Measurements from ENCODE around the gene SLC25A42. TPM values are rescaled to one million over a fixed set of nuclear protein-coding genes. Genes with fewer than 3 reads are reported as not detected.

The SLC25A42 gene
- total RNA-seq, 1 donor from 2014 or later, result 14.2 TPM

DNA sequence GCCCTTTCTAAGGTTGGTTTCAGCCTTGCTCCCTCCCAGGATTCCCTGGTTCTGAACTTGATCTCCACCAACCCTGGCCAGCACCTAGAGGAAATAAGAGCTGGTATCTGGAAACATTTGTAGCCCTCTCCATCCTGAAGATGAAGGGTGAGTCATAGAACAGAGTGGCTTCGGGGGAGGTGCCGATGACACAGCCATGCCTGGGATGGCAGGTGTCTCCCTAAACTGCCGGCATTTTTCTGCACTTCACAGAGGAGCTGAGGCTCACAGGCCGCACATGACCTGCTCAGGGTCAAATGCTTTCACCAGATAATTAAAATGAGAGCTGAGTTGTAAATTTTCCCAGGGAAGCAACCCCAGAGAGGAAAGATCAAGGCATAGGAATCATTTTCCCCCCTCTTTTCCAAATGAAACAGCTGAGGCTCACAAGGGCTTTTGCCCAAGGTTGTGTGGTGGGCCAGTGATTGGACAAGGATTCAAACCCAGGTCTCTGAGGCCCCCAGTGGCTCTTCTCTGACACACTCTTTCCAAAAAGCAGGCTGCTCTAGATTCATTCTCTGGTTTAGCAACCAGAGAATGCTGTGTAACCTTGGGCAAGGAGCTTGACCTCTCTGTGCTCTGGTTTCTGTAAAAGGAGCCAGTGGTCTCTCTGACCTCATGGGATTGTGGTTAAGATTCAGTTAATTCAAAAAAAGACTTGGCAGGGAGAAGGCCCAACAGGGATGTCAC is 1.2 kb upstream of the SLC25A42 start:
- TF ChIP-seq, protein P1, sequence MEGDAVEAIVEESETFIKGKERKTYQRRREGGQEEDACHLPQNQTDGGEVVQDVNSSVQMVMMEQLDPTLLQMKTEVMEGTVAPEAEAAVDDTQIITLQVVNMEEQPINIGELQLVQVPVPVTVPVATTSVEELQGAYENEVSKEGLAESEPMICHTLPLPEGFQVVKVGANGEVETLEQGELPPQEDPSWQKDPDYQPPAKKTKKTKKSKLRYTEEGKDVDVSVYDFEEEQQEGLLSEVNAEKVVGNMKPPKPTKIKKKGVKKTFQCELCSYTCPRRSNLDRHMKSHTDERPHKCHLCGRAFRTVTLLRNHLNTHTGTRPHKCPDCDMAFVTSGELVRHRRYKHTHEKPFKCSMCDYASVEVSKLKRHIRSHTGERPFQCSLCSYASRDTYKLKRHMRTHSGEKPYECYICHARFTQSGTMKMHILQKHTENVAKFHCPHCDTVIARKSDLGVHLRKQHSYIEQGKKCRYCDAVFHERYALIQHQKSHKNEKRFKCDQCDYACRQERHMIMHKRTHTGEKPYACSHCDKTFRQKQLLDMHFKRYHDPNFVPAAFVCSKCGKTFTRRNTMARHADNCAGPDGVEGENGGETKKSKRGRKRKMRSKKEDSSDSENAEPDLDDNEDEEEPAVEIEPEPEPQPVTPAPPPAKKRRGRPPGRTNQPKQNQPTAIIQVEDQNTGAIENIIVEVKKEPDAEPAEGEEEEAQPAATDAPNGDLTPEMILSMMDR (IDR thresholded peaks at IDR 0.05; ENCODE audit: partially characterized antibody, unreplicated experiment), result no peak
- no peaks in the 10 kb centered on the region for H3K36me3 Mint-ChIP-seq (ENCODE audit: unreplicated experiment)
- H3K4me1 Mint-ChIP-seq (ENCODE audit: low read depth, unreplicated experiment), result peaks cover 11% of the 10 kb centered on the region
- H3K27ac Mint-ChIP-seq (ENCODE audit: unreplicated experiment), result peak overlapping the region; percentile 54
- H3K9me3 Mint-ChIP-seq (ENCODE audit: unreplicated experiment), result peaks cover 1% of the 10 kb centered on the region
- peak overlapping the region; percentile 72 for H3K4me3 Mint-ChIP-seq (ENCODE audit: unreplicated experiment)
- DNase-seq, result no peak
- peaks cover 13% of the 10 kb centered on the region for H3K27me3 Mint-ChIP-seq (ENCODE audit: unreplicated experiment)

DNA sequence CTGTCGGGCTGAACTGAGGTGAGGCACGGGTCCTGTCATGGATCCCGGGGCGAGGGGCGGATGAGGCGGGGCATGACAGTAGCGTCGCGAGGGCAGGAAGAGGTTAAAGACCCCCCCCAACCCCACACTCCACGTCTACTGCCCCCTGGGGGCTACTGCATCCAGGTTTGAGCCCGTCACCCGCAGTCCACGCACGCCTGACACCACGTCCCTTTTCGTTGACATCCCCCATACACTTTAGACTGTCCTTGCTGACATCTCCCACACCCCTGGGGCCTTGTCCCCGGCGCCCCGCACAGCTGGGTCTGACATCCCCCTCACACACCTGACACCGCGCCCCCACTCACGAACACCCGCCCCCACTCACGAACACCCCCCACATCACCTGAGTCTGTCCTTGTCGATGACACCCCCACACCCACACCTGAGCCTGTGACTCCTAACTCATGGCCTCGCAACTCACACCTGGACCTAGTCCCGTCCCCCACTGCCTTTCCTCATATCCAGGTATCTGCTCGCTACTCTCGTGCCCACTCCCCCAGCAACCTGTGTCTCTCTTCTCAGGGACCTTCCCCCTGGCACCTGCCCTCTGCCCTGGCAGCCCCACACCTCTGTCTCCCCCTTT is 416 bp downstream of the SLC25A42 start:
- no peak for DNase-seq
- H3K4me1 Mint-ChIP-seq (ENCODE audit: low read depth, unreplicated experiment), result peaks cover 13% of the 10 kb centered on the region
- TF ChIP-seq, protein P1 (IDR thresholded peaks at IDR 0.05; ENCODE audit: partially characterized antibody, unreplicated experiment), result no peak
- peak overlapping the region; percentile 31 for H3K27ac Mint-ChIP-seq (ENCODE audit: unreplicated experiment)
- H3K9me3 Mint-ChIP-seq (ENCODE audit: unreplicated experiment), result peaks cover 1% of the 10 kb centered on the region
- no peaks in the 10 kb centered on the region for H3K36me3 Mint-ChIP-seq (ENCODE audit: unreplicated experiment)
- H3K4me3 Mint-ChIP-seq (ENCODE audit: unreplicated experiment), result peak overlapping the region; percentile 90
- H3K27me3 Mint-ChIP-seq (ENCODE audit: unreplicated experiment), result peaks cover 11% of the 10 kb centered on the region

DNA sequence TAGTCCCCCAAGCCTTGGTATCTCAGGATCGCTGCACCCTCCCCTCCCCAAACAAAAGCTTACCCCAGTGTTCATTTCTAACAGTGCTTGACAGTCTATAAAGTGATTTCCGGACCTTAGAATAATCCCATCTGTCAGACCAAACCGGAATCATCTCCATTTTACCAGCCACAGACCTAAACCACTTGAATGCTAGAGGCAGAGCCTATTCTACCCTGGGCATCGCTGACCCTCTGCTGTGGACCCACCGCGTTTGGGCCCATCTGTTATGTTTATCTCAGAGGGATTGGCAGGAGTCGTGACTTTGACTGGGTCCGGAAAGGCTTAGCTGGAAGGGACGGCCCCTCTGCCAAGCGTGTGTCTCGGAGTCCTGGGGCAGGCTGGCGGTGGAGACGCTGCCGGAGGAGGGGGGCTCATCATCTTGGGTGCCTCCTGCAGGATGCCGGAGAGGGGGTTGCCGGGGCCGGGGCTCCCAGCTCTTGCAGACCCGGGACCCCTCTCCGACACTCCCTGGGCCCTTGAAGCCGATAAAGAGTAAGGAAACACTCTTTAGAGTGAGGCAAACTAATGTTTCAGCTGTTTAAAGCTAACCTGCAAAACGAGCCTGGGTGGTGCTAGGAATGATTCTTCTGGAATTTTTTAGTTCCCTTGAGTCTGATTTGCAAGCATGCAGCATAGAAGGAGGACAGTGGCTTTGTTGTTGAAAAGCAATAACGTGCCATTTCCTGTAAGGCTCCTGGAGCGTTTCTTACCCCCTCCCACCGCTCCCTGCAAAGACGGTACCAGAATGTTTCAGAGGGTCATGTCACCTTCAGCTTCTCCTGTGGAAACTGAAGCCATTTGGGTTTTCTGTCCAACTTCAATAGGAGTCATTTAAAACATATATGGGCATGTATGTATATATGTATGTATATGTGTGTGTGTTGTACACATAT is 1.3 kb downstream of the SLC25A42 start:
- peaks cover 13% of the 10 kb centered on the region for H3K4me1 Mint-ChIP-seq (ENCODE audit: low read depth, unreplicated experiment)
- TF ChIP-seq, protein P1 (IDR thresholded peaks at IDR 0.05; ENCODE audit: partially characterized antibody, unreplicated experiment), result no peak
- H3K9me3 Mint-ChIP-seq (ENCODE audit: unreplicated experiment), result peaks cover 1% of the 10 kb centered on the region
- H3K4me3 Mint-ChIP-seq (ENCODE audit: unreplicated experiment), result peak overlapping the region; percentile 90
- H3K27ac Mint-ChIP-seq (ENCODE audit: unreplicated experiment), result peak overlapping the region; percentile 31
- H3K27me3 Mint-ChIP-seq (ENCODE audit: unreplicated experiment), result peaks cover 7% of the 10 kb centered on the region
- H3K36me3 Mint-ChIP-seq (ENCODE audit: unreplicated experiment), result no peaks in the 10 kb centered on the region
- DNase-seq, result peak; percentile 34

DNA sequence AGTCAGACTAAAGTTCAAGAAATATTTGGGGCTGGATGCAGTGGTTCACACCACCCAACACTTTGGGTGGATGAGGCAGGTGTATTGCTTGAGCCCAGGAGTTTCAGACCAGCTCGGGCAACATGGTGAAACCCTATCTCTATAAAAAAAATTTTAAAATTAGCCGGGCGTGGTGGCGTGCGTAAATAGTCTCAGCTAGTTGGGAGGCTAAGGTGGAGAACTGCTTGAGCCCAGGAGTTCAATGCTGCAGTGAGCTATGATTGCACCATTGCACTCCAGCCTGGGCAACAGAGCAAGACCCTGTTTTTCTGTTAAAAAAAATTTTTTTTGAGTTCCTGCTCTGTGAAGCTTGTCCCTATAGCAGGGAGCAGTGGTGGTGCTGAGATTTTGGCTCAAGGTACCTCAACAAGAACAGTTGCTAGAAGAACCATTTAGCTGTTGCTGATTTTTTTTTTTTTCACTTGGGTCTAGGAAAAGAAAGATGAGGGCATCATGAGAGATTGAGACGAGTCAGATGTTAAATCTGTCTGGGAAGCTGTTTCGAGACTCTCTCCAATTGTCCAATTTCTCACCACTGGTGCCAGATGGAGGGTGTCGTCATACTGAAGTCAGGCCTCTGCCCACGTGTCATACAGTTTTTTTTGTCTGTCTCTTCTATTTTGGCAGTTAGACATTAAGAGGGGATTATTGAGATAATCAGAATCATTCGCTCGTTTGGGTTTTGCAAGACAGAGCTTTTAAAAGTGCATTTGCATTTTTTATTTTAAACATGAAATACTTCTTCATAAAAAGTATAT is 3.7 kb downstream of the SLC25A42 start:
- Mint-ChIP-seq H3K4me3 (ENCODE audit: unreplicated experiment) (no peak overlapping the region), H3K4me1 (ENCODE audit: low read depth, unreplicated experiment) (peaks cover 12% of the 10 kb centered on the region), H3K9me3 (ENCODE audit: unreplicated experiment) (peaks cover 2% of the 10 kb centered on the region), H3K27ac (ENCODE audit: unreplicated experiment) (no peak overlapping the region), H3K36me3 (ENCODE audit: unreplicated experiment) (no peaks in the 10 kb centered on the region), H3K27me3 (ENCODE audit: unreplicated experiment) (peaks cover 7% of the 10 kb centered on the region)
- TF ChIP-seq, protein P1 (IDR thresholded peaks at IDR 0.05; ENCODE audit: partially characterized antibody, unreplicated experiment), result no peak
- no peak for DNase-seq
